ENCODE results near the gene FBXL22. TPM values are rescaled to one million over a fixed set of nuclear protein-coding genes. Genes with fewer than 3 reads are reported as not detected.
"Not testable (repeated sequence)": the region's sequence is repeated elsewhere in the genome, so short reads cannot be mapped to it uniquely, and the experiment has no call there.

Gene FBXL22
- total and polyA plus RNA-seq, 5 donors: 18.3 to 40.8 (median 31.1) TPM

GRCh38 chr15:63610209-63610841 lies 13.1 kb downstream of the FBXL22 start:
- H3K4me1 ChIP-seq (ENCODE audit: control insufficient read depth, insufficient read depth, low read length): no peaks in the 10 kb centered on the region
- intact Hi-C loops (cut with DNase I): no loop called here
- 3% methylated on average over 6 of the region's 6 CpGs for WGBS
- no peaks in the 10 kb centered on the region for H3K9me3 ChIP-seq (ENCODE audit: control insufficient read depth, low read length)
- peak overlapping the region; percentile 46 for H3K27ac ChIP-seq (ENCODE audit: low read length)
- ATAC-seq (peak; percentile 70 to 78), DNase-seq (peak; percentile 69 to 81 (median 73))
- H3K27me3 ChIP-seq (ENCODE audit: control insufficient read depth, insufficient read depth): no peaks in the 10 kb centered on the region
- no peak overlapping the region for H3K4me3 ChIP-seq (ENCODE audit: low read length)

GRCh38 chr15:63611177-63611576 lies 14.0 kb downstream of the FBXL22 start:
- intact Hi-C loops (cut with DNase I): no loop called here
- H3K9me3 ChIP-seq (ENCODE audit: control insufficient read depth, low read length): no peaks in the 10 kb centered on the region
- DNase-seq: no peak
- ATAC-seq: no peak
- H3K27me3 ChIP-seq (ENCODE audit: control insufficient read depth, insufficient read depth): no peaks in the 10 kb centered on the region
- H3K4me3 ChIP-seq (ENCODE audit: low read length): no peak overlapping the region
- WGBS: 77% methylated on average over 3 of the region's 3 CpGs
- no peak overlapping the region for H3K27ac ChIP-seq (ENCODE audit: low read length)
- H3K4me1 ChIP-seq (ENCODE audit: control insufficient read depth, insufficient read depth, low read length): no peaks in the 10 kb centered on the region

GRCh38 chr15:63612300-63612699 lies 15.1 kb downstream of the FBXL22 start:
- intact Hi-C loops (cut with DNase I): no loop called here
- DNase-seq: no peak
- no peak overlapping the region for H3K27ac ChIP-seq (ENCODE audit: low read length)

GRCh38 chr15:63615935-63616334 lies 18.7 kb downstream of the FBXL22 start:
- H3K9me3 ChIP-seq (ENCODE audit: control insufficient read depth, low read length): no peaks in the 10 kb centered on the region
- intact Hi-C loops (cut with DNase I): no loop called here

More at GRCh38 chr15:63612300-63612699, 15.1 kb downstream of the FBXL22 start:
- no peak for ATAC-seq
- Histone ChIP-seq H3K9me3 (ENCODE audit: control insufficient read depth, low read length) (no peaks in the 10 kb centered on the region), H3K4me3 (ENCODE audit: low read length) (no peak overlapping the region), H3K4me1 (ENCODE audit: control insufficient read depth, insufficient read depth, low read length) (no peaks in the 10 kb centered on the region), H3K27me3 (ENCODE audit: control insufficient read depth, insufficient read depth) (no peaks in the 10 kb centered on the region)
- WGBS: 91% methylated on average over 15 of the region's 15 CpGs

GRCh38 chr15:63617147-63617546 lies 20.0 kb downstream of the FBXL22 start:
- H3K27ac ChIP-seq (ENCODE audit: low read length); H3K9me3 ChIP-seq (ENCODE audit: control insufficient read depth, low read length); H3K4me1 ChIP-seq (ENCODE audit: control insufficient read depth, insufficient read depth, low read length); ATAC-seq; H3K4me3 ChIP-seq (ENCODE audit: low read length); DNase-seq; H3K27me3 ChIP-seq (ENCODE audit: control insufficient read depth, insufficient read depth); intact Hi-C loops (cut with DNase I): not testable (repeated sequence)
- 96% methylated on average over 4 of the region's 4 CpGs for WGBS

More at GRCh38 chr15:63615935-63616334, 18.7 kb downstream of the FBXL22 start:
- DNase-seq: no peak
- no peak overlapping the region for H3K4me3 ChIP-seq (ENCODE audit: low read length)
- WGBS: 87% methylated on average over 3 of the region's 3 CpGs
- H3K27me3 ChIP-seq (ENCODE audit: control insufficient read depth, insufficient read depth): no peaks in the 10 kb centered on the region
- ATAC-seq: no peak
- H3K27ac ChIP-seq (ENCODE audit: low read length): no peak overlapping the region
- H3K4me1 ChIP-seq (ENCODE audit: control insufficient read depth, insufficient read depth, low read length): no peaks in the 10 kb centered on the region

GRCh38 chr15:63617627-63618026 lies 20.4 kb downstream of the FBXL22 start:
- ATAC-seq; intact Hi-C loops (cut with DNase I); DNase-seq; H3K27ac ChIP-seq (ENCODE audit: low read length); H3K4me1 ChIP-seq (ENCODE audit: control insufficient read depth, insufficient read depth, low read length); H3K27me3 ChIP-seq (ENCODE audit: control insufficient read depth, insufficient read depth); H3K9me3 ChIP-seq (ENCODE audit: control insufficient read depth, low read length); H3K4me3 ChIP-seq (ENCODE audit: low read length): not testable (repeated sequence)
- 98% methylated on average over 3 of the region's 3 CpGs for WGBS

- H3K27ac ChIP-seq (ENCODE audit: low read length); H3K27me3 ChIP-seq (ENCODE audit: control insufficient read depth, insufficient read depth); H3K4me3 ChIP-seq (ENCODE audit: low read length); DNase-seq; H3K9me3 ChIP-seq (ENCODE audit: control insufficient read depth, low read length); H3K4me1 ChIP-seq (ENCODE audit: control insufficient read depth, insufficient read depth, low read length); ATAC-seq; intact Hi-C loops (cut with DNase I): not testable (repeated sequence)
- WGBS: no CpG with 5 or more reads among the region's 2 CpGs
Observed at GRCh38 chr15:63620760-63621159, 23.6 kb downstream of the FBXL22 start.

- 97% methylated on average over 8 of the region's 8 CpGs for WGBS
- H3K27ac ChIP-seq (ENCODE audit: low read length): no peak overlapping the region
- H3K4me1 ChIP-seq (ENCODE audit: control insufficient read depth, insufficient read depth, low read length): no peaks in the 10 kb centered on the region
- no peaks in the 10 kb centered on the region for H3K9me3 ChIP-seq (ENCODE audit: control insufficient read depth, low read length)
- no peak overlapping the region for H3K4me3 ChIP-seq (ENCODE audit: low read length)
- DNase-seq (no peak), ATAC-seq (no peak)
- no peaks in the 10 kb centered on the region for H3K27me3 ChIP-seq (ENCODE audit: control insufficient read depth, insufficient read depth)
- intact Hi-C loops (cut with DNase I): no loop called here
Observed at GRCh38 chr15:63623232-63623969, 26.2 kb downstream of the FBXL22 start.

GRCh38 chr15:63626955-63627354 lies 29.8 kb downstream of the FBXL22 start:
- no peaks in the 10 kb centered on the region for H3K9me3 ChIP-seq (ENCODE audit: control insufficient read depth, low read length)
- intact Hi-C loops (cut with DNase I): no loop called here
- H3K4me1 ChIP-seq (ENCODE audit: control insufficient read depth, insufficient read depth, low read length): peaks cover 1% of the 10 kb centered on the region
- no peak overlapping the region for H3K27ac ChIP-seq (ENCODE audit: low read length)
- ATAC-seq (no peak), DNase-seq (no peak)
- 93% methylated on average over 1 of the region's 1 CpG for WGBS
- H3K27me3 ChIP-seq (ENCODE audit: control insufficient read depth, insufficient read depth): no peaks in the 10 kb centered on the region
- no peak overlapping the region for H3K4me3 ChIP-seq (ENCODE audit: low read length)

- Histone ChIP-seq H3K27me3 (ENCODE audit: control insufficient read depth, insufficient read depth) (no peaks in the 10 kb centered on the region), H3K9me3 (ENCODE audit: control insufficient read depth, low read length) (no peaks in the 10 kb centered on the region), H3K4me3 (ENCODE audit: low read length) (no peak overlapping the region), H3K4me1 (ENCODE audit: control insufficient read depth, insufficient read depth, low read length) (peaks cover 1% of the 10 kb centered on the region), H3K27ac (ENCODE audit: low read length) (no peak overlapping the region)
- ATAC-seq (peak in 1 of 2 donors; percentile 43), DNase-seq (no peak)
- intact Hi-C loops (cut with DNase I): no loop called here
- 84% methylated on average over 13 of the region's 13 CpGs for WGBS
Observed at GRCh38 chr15:63628123-63628822, 31.1 kb downstream of the FBXL22 start.

Measured in right cardiac atrium (tissue), 5 donors.